Esophagus squamous epithelium (tissue), 4 donors: Measurements from ENCODE around the gene SGTA.

Experiments
- POLR2A ChIP-seq, 4 donors: fragments of 450-650 bp; IDR thresholded peaks; one replicate each; pipeline ENCODE4 v1.6.1; 2017; ENCODE audit warnings: antibody characterized with exemption in 4 of 4, mild to moderate bottlenecking in 4 of 4, moderate library complexity in 3 of 4
- TF ChIP-seq, protein P1 (sequence below), 6 experiments: fragments of 450-650 bp in 4 of 6; fragments of 200-600 bp in 2 of 6; sonication (generic) in 2 of 6; IDR thresholded peaks; one replicate each; pipeline ENCODE4 v1.5.1; 2016 to 2019; ENCODE audit warnings: antibody characterized with exemption in 6 of 6, mild to moderate bottlenecking in 4 of 6, moderate library complexity in 4 of 6

DNA sequence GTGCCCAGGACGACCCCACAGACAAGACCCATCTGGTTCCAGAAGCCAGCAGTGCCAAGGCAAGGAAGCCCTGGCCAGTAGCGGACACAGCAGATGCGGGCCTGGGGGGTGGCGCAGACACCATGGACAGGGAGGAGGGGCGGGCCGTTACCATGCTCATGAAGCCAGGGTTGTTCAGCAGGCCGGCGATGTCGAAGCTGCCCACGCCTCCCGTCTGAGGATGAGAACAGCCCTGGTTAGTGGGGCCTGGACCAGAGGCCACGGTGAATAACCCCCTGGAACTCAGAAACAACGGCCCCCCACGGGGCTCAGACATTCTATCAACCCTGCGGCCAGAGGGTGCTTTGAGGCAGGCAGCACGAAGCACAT, 21.8 kb downstream of the SGTA start:
- TF ChIP-seq, protein P1, sequence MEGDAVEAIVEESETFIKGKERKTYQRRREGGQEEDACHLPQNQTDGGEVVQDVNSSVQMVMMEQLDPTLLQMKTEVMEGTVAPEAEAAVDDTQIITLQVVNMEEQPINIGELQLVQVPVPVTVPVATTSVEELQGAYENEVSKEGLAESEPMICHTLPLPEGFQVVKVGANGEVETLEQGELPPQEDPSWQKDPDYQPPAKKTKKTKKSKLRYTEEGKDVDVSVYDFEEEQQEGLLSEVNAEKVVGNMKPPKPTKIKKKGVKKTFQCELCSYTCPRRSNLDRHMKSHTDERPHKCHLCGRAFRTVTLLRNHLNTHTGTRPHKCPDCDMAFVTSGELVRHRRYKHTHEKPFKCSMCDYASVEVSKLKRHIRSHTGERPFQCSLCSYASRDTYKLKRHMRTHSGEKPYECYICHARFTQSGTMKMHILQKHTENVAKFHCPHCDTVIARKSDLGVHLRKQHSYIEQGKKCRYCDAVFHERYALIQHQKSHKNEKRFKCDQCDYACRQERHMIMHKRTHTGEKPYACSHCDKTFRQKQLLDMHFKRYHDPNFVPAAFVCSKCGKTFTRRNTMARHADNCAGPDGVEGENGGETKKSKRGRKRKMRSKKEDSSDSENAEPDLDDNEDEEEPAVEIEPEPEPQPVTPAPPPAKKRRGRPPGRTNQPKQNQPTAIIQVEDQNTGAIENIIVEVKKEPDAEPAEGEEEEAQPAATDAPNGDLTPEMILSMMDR (IDR thresholded peaks at IDR 0.05) = no peak
- TF ChIP-seq POLR2A (IDR thresholded peaks at IDR 0.05) = no peak
